NCI-H226 (cell line): ENCODE measurements around the gene TMEM272.

Experiments
- DNase-seq: peaks from one replicate; pipeline ENCODE4 v3.0.0-alpha.2; 2015

TMEM272 gene

GRCh38 chr13:51776179-51776578, 68.8 kb downstream of the TMEM272 start:
- DNase-seq, result no peak

DNA sequence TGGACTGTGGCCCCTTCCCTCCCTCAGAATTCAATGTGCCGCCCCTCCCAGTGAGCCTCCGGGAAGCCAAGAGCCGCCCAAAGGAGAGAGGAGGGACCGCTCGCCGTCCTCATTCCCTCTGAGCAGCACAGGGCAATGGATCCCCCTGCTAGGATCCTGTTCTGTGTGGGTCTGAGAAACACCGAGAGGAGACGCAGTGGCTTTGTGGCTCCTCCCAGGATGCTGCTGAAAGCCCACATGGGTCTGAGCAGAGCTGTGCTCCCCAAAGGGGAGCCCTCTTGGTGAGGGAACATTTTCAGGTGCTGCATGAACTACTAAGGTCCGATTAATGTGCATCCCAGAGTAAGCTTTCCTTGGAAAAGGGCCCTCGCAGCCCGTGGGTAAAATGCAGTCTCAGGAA, 71.5 kb downstream of the TMEM272 start:
- DNase-seq, result no peak

DNA sequence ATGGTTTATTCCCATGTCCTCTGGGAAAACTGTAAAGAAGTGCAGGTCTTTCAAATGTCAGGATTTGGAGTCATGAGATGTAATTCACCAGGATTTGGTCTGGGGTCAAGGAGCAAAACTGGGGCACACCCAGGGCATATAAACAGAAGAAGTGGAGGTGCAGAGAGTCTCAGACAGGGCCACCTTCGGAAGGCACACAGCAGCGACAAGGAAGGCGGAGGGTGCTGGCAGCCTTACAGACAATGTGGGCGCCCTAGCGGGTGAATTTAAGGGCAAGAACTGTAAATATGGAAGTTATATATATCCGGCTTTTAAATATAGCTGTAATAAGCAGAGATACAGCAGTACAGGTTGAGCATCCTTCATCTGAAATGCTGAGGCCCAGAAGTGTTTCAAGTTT, 72.2 kb downstream of the TMEM272 start:
- DNase-seq, result no peak

- DNase-seq, result no peak
Measured at GRCh38 chr13:51772105-51772455, 72.9 kb downstream of the TMEM272 start.

- no peak for DNase-seq
Measured at GRCh38 chr13:51771418-51772104, 73.4 kb downstream of the TMEM272 start.

DNA sequence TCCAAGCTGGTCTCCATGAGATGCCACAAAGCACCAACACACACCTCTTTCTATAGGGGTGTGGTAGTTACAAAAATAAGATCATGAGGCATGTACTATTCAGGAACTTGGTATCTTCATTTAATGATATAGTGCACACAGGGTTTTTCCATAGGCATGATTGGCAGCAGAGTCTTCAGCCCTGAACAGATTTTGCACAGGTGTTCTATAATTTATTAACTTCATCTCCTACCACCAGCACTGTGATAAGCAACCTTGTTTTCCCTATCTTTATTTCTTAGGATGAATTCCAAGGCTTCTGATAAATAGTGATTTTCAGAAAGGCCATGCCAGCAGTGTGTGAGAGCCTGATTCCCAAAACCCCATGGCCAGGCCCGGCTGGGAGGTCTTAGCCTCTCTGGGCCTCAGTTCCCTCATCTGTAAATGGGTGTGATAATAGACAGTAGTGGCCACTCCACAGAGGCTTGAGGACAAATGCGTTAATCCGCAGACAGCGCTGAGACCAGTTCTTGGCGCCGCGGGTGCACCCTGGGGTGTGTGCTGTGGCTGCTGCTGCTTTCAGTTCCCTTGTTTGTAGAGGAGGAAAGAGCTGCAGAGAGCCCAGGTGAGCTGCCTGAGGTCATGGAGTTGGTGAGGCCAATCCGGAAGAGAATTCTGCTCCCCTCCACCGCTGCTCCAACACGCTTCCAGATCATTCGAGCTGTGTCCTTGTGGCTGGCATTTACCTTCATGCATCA, 74.1 kb downstream of the TMEM272 start:
- DNase-seq, result no peak

GRCh38 chr13:51770160-51770559, 74.8 kb downstream of the TMEM272 start:
- DNase-seq, result no peak

DNA sequence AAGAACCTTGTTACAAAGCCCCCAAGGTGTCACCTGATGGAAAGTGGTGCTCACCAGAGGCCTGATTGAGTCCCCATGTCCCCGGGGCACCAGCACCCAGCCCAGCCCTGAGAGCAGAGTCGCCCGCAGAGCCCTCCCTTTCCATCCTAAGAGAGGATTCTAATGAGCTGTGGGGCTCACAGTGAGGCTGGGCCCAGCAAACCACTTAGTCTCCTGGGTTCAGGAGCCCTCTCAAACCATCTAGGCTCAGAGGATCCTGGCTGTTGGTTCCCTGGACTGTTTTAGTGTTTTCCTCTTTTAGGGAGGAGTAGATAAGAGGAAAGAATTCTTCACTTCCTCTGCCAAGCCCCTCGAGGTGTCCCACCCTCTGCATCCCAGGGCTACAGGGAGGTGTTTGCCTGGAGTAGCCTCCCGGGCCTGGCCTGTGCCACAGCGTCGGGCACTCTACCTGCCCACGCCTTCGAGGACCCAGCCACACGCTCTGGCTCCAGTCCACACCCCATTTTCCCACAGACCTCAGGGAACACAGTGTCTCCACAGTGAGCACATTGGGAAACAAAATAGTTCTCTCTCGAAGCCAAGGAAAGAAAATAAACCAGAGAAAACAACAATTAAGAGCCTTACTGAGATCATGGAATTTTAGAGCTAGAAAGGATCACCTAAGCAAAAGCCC, 75.4 kb downstream of the TMEM272 start:
- no peak for DNase-seq

DNA sequence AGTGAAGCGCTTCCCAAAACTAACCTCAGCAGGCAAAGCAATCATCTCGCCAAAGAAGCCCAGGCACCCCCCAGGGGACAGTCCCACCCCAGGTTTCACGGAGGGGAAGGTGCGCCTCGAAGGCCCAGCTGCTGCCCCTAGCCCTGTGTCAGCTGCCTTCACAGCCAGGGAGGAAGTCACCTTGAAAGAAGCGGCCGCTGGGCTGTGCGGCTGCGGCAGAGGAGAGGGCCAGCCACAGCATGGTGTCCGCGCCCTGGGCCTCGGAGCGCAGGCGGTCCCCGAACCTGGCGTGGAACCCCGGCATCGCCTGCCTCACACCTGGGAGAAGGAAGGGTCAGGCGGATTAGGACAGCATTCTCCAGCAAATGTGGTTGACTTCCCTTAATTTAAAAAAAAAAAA, 76.0 kb downstream of the TMEM272 start:
- no peak for DNase-seq

DNA sequence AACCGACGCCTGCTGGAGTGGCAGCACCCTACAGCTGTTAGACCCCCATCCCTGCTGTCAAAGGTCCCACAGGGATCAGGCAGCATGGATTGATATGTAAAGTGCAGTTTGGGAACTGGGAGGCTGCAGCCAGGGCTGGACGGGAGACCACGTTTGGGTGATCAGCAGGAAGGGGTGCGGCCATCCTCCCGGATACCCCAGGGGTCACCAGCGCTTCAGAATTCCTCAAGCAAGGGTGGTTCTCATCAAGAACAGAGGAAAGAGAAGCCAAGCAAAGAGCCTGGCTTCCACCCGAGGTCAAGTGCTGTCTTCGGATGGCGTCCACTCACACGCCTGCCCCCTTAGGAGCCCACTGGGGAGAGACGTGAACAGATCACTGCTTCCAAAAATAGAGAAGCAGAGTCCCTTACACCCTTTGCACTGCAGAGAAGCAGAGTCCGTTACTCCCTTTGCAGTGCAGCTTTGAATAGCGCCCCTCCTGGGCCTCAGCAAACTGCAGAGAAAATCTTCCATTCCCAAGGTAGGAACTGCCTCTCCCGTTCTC, 76.5 kb downstream of the TMEM272 start:
- DNase-seq, result no peak

GRCh38 chr13:51767100-51767499, 77.9 kb downstream of the TMEM272 start:
- no peak for DNase-seq

GRCh38 chr13:51765142-51765515, 79.8 kb downstream of the TMEM272 start:
- DNase-seq, result no peak

DNA sequence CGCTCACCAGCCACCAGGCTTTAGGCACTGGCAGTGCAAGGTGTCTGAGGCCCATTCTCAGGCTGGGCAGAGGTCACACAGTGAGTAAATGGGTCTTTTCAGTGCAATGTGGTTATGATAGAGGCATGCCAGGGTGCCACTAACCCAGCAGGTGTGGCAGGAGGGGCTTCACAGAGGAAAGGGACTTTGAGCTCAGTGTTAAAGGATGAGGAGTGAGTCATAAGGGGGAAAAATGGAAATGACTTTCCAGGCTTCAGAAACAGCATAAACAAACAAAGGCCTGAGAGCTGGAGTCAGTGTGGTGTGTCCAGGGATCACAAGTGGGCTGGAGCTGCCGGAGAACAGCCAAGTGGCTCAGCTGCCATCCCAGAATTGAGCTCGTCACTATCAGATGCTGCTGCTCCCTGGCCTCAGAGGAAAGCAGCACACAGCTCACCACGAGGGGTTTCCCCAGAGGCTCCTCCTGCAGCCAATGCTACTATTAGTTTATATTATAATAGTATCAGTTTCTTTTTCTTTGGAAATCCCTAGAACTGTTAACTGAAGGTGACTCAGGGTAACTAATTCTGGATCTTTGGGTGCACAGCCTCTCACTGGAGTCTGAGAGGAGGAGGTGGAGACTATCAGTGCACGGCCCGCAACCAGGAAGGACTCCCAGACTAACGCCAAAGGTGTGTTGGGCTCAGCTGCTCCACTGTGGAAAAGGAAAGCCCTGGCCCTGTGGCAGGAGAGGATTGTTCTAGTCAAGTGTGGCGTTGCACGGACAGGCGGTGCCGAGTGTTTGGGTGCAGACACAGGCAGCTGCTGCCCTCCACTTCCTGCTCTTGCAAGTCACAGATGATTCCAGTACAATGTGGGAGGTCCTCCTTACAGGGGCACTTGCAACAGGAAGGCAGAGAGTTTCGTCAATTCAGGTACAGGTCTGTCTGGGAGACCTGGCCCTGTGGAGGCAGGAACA, 80.5 kb downstream of the TMEM272 start:
- peak; percentile 2 for DNase-seq

GRCh38 chr13:51763486-51763885, 81.5 kb downstream of the TMEM272 start:
- DNase-seq, result no peak
